ENCODE measurements around the gene CCL27. TPM values are rescaled to one million over a fixed set of nuclear protein-coding genes. Genes with fewer than 3 reads are reported as not detected.

CCL27 gene
- total RNA-seq, 1 donor from 2014 or later: 0.78 TPM

GRCh38 chr9:34687276-34688030 lies 25.0 kb upstream of the CCL27 start:
- Mint-ChIP-seq H3K27ac (ENCODE audit: unreplicated experiment) (no peak overlapping the region), H3K9me3 (ENCODE audit: unreplicated experiment) (no peaks in the 10 kb centered on the region), H3K4me3 (ENCODE audit: unreplicated experiment) (no peak overlapping the region), H3K4me1 (ENCODE audit: unreplicated experiment) (no peaks in the 10 kb centered on the region), H3K27me3 (ENCODE audit: unreplicated experiment) (no peaks in the 10 kb centered on the region), H3K36me3 (ENCODE audit: unreplicated experiment) (no peaks in the 10 kb centered on the region)
- no peak for DNase-seq (ENCODE audit: extremely low spot score, unreplicated experiment)
- TF ChIP-seq CTCF (IDR thresholded peaks at IDR 0.05): no peak

- Mint-ChIP-seq H3K27ac (ENCODE audit: unreplicated experiment) (no peak overlapping the region), H3K4me1 (ENCODE audit: unreplicated experiment) (no peaks in the 10 kb centered on the region), H3K36me3 (ENCODE audit: unreplicated experiment) (no peaks in the 10 kb centered on the region), H3K9me3 (ENCODE audit: unreplicated experiment) (no peaks in the 10 kb centered on the region), H3K27me3 (ENCODE audit: unreplicated experiment) (no peaks in the 10 kb centered on the region), H3K4me3 (ENCODE audit: unreplicated experiment) (no peak overlapping the region)
- no peak for DNase-seq (ENCODE audit: extremely low spot score, unreplicated experiment)
- no peak for TF ChIP-seq CTCF (IDR thresholded peaks at IDR 0.05)
These were observed 24.3 kb upstream of the CCL27 start for GRCh38 chr9:34686732-34687131.

GRCh38 chr9:34686231-34686630 lies 23.8 kb upstream of the CCL27 start:
- DNase-seq (ENCODE audit: extremely low spot score, unreplicated experiment): no peak

GRCh38 chr9:34685591-34685990 lies 23.1 kb upstream of the CCL27 start:
- H3K36me3 Mint-ChIP-seq (ENCODE audit: unreplicated experiment): no peaks in the 10 kb centered on the region
- no peaks in the 10 kb centered on the region for H3K27me3 Mint-ChIP-seq (ENCODE audit: unreplicated experiment)
- TF ChIP-seq CTCF (IDR thresholded peaks at IDR 0.05): no peak
- H3K4me3 Mint-ChIP-seq (ENCODE audit: unreplicated experiment): no peak overlapping the region
- no peak for DNase-seq (ENCODE audit: extremely low spot score, unreplicated experiment)
- H3K27ac Mint-ChIP-seq (ENCODE audit: unreplicated experiment): no peak overlapping the region
- no peaks in the 10 kb centered on the region for H3K4me1 Mint-ChIP-seq (ENCODE audit: unreplicated experiment)
- H3K9me3 Mint-ChIP-seq (ENCODE audit: unreplicated experiment): no peaks in the 10 kb centered on the region

More at GRCh38 chr9:34686231-34686630, 23.8 kb upstream of the CCL27 start:
- no peaks in the 10 kb centered on the region for H3K9me3 Mint-ChIP-seq (ENCODE audit: unreplicated experiment)
- TF ChIP-seq CTCF (IDR thresholded peaks at IDR 0.05): no peak
- H3K36me3 Mint-ChIP-seq (ENCODE audit: unreplicated experiment): no peaks in the 10 kb centered on the region
- no peaks in the 10 kb centered on the region for H3K27me3 Mint-ChIP-seq (ENCODE audit: unreplicated experiment)
- no peaks in the 10 kb centered on the region for H3K4me1 Mint-ChIP-seq (ENCODE audit: unreplicated experiment)
- H3K27ac Mint-ChIP-seq (ENCODE audit: unreplicated experiment): no peak overlapping the region
- no peak overlapping the region for H3K4me3 Mint-ChIP-seq (ENCODE audit: unreplicated experiment)

GRCh38 chr9:34684816-34685215 lies 22.4 kb upstream of the CCL27 start:
- TF ChIP-seq CTCF (IDR thresholded peaks at IDR 0.05): no peak
- Mint-ChIP-seq H3K4me1 (ENCODE audit: unreplicated experiment) (no peaks in the 10 kb centered on the region), H3K36me3 (ENCODE audit: unreplicated experiment) (no peaks in the 10 kb centered on the region), H3K27ac (ENCODE audit: unreplicated experiment) (no peak overlapping the region), H3K27me3 (ENCODE audit: unreplicated experiment) (no peaks in the 10 kb centered on the region), H3K9me3 (ENCODE audit: unreplicated experiment) (no peaks in the 10 kb centered on the region), H3K4me3 (ENCODE audit: unreplicated experiment) (no peak overlapping the region)
- no peak for DNase-seq (ENCODE audit: extremely low spot score, unreplicated experiment)

Data from osteocyte (in vitro differentiated cells).